ENCODE results near the gene CGRRF1.

Gene CGRRF1

DNA sequence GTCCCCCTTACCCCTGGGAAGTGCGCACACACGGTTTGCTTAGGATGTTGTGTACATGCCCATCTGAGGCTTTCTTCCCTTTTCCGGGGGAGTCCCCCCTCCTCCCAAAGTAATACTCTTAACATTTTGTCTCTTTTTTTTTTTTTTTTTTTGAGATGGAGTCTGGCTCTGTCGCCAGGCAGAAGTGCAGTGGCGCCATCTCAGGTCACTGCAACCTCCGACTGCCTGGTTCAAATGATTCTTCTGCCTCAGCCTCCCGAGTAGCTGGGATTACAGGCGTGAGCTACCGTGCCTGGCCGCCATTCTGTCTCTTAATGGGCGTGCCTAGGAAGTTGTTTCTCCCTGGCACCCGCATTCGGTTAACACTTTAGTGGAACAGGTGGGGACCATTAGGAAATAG, 16.4 kb upstream of the CGRRF1 start:
- DNase-seq = peak; percentile 29
- Histone ChIP-seq H3K36me3 (no peaks in the 10 kb centered on the region), H3K27me3 (no peaks in the 10 kb centered on the region), H3K4me3 (ENCODE audit: low read depth, low read length) (no peak overlapping the region), H3K9me3 (no peaks in the 10 kb centered on the region), H3K4me1 (no peaks in the 10 kb centered on the region; the same call in 1 of the 2 replicates)
- TF ChIP-seq, protein P1, sequence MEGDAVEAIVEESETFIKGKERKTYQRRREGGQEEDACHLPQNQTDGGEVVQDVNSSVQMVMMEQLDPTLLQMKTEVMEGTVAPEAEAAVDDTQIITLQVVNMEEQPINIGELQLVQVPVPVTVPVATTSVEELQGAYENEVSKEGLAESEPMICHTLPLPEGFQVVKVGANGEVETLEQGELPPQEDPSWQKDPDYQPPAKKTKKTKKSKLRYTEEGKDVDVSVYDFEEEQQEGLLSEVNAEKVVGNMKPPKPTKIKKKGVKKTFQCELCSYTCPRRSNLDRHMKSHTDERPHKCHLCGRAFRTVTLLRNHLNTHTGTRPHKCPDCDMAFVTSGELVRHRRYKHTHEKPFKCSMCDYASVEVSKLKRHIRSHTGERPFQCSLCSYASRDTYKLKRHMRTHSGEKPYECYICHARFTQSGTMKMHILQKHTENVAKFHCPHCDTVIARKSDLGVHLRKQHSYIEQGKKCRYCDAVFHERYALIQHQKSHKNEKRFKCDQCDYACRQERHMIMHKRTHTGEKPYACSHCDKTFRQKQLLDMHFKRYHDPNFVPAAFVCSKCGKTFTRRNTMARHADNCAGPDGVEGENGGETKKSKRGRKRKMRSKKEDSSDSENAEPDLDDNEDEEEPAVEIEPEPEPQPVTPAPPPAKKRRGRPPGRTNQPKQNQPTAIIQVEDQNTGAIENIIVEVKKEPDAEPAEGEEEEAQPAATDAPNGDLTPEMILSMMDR (IDR thresholded peaks at IDR 0.05; ENCODE audit: low read depth, low read length) = peak; percentile 24

GRCh38 chr14:54497224-54497623, 12.5 kb upstream of the CGRRF1 start:
- no peak for DNase-seq

GRCh38 chr14:54498095-54498531, 11.6 kb upstream of the CGRRF1 start:
- H3K4me1 ChIP-seq = no peaks in the 10 kb centered on the region

More at GRCh38 chr14:54497224-54497623, 12.5 kb upstream of the CGRRF1 start:
- Histone ChIP-seq H3K4me1 (no peaks in the 10 kb centered on the region), H3K4me3 (ENCODE audit: low read depth, low read length) (no peak overlapping the region), H3K9me3 (no peaks in the 10 kb centered on the region), H3K36me3 (no peaks in the 10 kb centered on the region), H3K27me3 (no peaks in the 10 kb centered on the region)
- TF ChIP-seq, protein P1 (IDR thresholded peaks at IDR 0.05; ENCODE audit: low read depth, low read length) = no peak

GRCh38 chr14:54498579-54498978, 11.1 kb upstream of the CGRRF1 start:
- Histone ChIP-seq H3K27me3 (no peaks in the 10 kb centered on the region), H3K36me3 (no peaks in the 10 kb centered on the region), H3K4me1 (no peaks in the 10 kb centered on the region), H3K4me3 (ENCODE audit: low read depth, low read length) (no peak overlapping the region), H3K9me3 (no peaks in the 10 kb centered on the region)
- TF ChIP-seq, protein P1 (IDR thresholded peaks at IDR 0.05; ENCODE audit: low read depth, low read length) = no peak
- DNase-seq = no peak

More at GRCh38 chr14:54498095-54498531, 11.6 kb upstream of the CGRRF1 start:
- Histone ChIP-seq H3K4me3 (ENCODE audit: low read depth, low read length) (no peak overlapping the region), H3K9me3 (no peaks in the 10 kb centered on the region), H3K36me3 (no peaks in the 10 kb centered on the region), H3K27me3 (no peaks in the 10 kb centered on the region)
- no peak for DNase-seq
- TF ChIP-seq, protein P1 (IDR thresholded peaks at IDR 0.05; ENCODE audit: low read depth, low read length) = no peak

DNA sequence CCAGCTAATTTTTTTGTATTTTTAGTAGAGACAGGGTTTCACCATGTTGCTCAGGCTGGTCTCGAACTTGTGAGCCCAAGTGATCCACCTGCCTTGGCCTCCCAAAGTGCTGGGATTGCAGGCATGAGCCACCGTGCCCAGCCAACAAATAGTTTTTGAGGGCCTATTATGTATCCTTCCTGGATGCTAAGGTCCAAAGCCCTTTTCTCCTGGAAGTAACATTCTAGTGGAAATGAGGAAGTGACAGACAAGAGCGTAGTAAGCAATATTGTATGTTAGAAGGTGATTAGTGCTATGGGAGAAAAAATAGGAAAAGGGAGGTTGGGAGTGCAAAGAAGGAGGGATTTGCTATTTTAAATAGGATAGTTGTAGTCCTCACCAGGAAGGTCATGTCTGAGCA, 9.0 kb upstream of the CGRRF1 start:
- no peaks in the 10 kb centered on the region for H3K27me3 ChIP-seq
- TF ChIP-seq, protein P1 (IDR thresholded peaks at IDR 0.05; ENCODE audit: low read depth, low read length) = no peak
- H3K9me3 ChIP-seq = no peaks in the 10 kb centered on the region
- no peak overlapping the region for H3K4me3 ChIP-seq (ENCODE audit: low read depth, low read length)
- no peaks in the 10 kb centered on the region for H3K4me1 ChIP-seq
- H3K36me3 ChIP-seq = no peaks in the 10 kb centered on the region
- no peak for DNase-seq

DNA sequence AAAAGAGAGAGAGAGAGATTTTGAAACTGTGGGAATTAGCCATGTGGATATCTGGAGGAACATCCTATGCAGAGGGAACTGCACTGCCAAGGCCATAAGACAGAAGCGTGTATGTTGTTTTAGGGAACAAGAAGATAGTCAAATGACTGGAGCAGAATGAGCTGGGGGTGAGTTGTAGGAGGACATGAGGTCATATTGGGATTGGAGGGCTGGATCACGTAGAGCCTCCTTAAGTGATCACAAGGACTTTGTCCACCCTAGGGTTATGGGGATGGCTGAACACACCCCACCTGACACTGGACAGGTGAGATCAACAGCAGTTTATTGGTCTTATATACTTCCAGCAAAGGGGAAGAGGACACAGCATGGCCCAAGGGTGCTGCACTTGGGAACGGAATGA, 8.2 kb upstream of the CGRRF1 start:
- H3K4me3 ChIP-seq (ENCODE audit: low read depth, low read length) = no peak overlapping the region
- no peak for DNase-seq
- no peaks in the 10 kb centered on the region for H3K4me1 ChIP-seq
- TF ChIP-seq, protein P1 (IDR thresholded peaks at IDR 0.05; ENCODE audit: low read depth, low read length) = no peak
- no peaks in the 10 kb centered on the region for H3K9me3 ChIP-seq
- H3K27me3 ChIP-seq = no peaks in the 10 kb centered on the region
- H3K36me3 ChIP-seq = no peaks in the 10 kb centered on the region

Measured in BE2C (cell line).